Measurements from ENCODE around the gene IQGAP1. TPM values are rescaled to one million over a fixed set of nuclear protein-coding genes. Genes with fewer than 3 reads are reported as not detected.

IQGAP1 gene
- total and polyA plus RNA-seq, 2 of the 13 experiments (the other 11 are each of a cell fraction or from before 2014, with no cell fraction given) = 29.5 to 37.9 TPM

- DNase-seq (ENCODE audit: low spot score) = peak; percentile 42
- H3K4me2 ChIP-seq (ENCODE audit: low read depth, low read length) = peak overlapping the region; percentile 16
- H3K9ac ChIP-seq (ENCODE audit: insufficient read depth, low read depth, low read length) = no peak overlapping the region
- no peak overlapping the region for H3K27ac ChIP-seq (ENCODE audit: extremely low read length, insufficient read depth, low read length)
- intact Hi-C loops (cut with micrococcal nuclease; ENCODE audit: unreplicated experiment) (no loop called here), in situ Hi-C loops (cut with HindIII; ENCODE audit: extremely low pct_ligation_motif_present, low pct_unique_long_range_greater_than_20kb) (no loop called here)
- H3K4me3 ChIP-seq (replicated peaks in 1 of 3; ENCODE audit: insufficient read depth in 1 of 3, low read depth in 2 of 3, low read length in 3 of 3) = no peak overlapping the region
- POLR2A ChIA-PET = no interaction called here
- H3K79me2 ChIP-seq (ENCODE audit: insufficient read depth, low read length) = no peaks in the 10 kb centered on the region
- peaks cover 6 to 7% of the 10 kb centered on the region in 2 experiments for H3K36me3 ChIP-seq (replicated peaks in 1 of 2; ENCODE audit: control insufficient read depth in 1 of 2, insufficient read depth in 2 of 2, low read length in 2 of 2)
- peak; percentile 90 for FAIRE-seq
- H2AFZ ChIP-seq (ENCODE audit: low read length) = no peak overlapping the region
- 55% methylated on average over 6 of the region's 6 CpGs for WGBS (ENCODE audit: low lambda C conversion rate)
- H3K9me3 ChIP-seq (ENCODE audit: low read length) = no peaks in the 10 kb centered on the region
- H3K4me1 ChIP-seq (ENCODE audit: insufficient read depth, low read length) = peaks cover 19% of the 10 kb centered on the region
- peak; percentile 93 for ATAC-seq
- H3K27me3 ChIP-seq (ENCODE audit: control insufficient read depth in 1 of 2, insufficient read depth in 2 of 2, low read length in 2 of 2) = no peaks in the 10 kb centered on the region
- CTCF ChIA-PET (ENCODE audit: low intra/inter-chr PET ratio, low total read pairs) = no interaction called here
- BruUV-seq (replicated peaks) = no TSS peak
- no peaks in the 10 kb centered on the region for H4K20me1 ChIP-seq (ENCODE audit: insufficient read depth, low read length)
- TF ChIP-seq SNAI1 (CRISPR knock-in tag; IDR thresholded peaks at IDR 0.05; ENCODE audit: borderline replicate concordance) (no peak), AKAP8 (CRISPR knock-in tag; IDR thresholded peaks at IDR 0.05) (no peak), ZNF629 (CRISPR knock-in tag; conservative IDR thresholded peaks at IDR 0.05) (no peak), SRF (IDR thresholded peaks at IDR 0.05; ENCODE audit: low read depth, low read length) (peak; percentile 56; the same call in 1 of the 2 replicates), TEAD3 (CRISPR knock-in tag; optimal IDR thresholded peaks at IDR 0.05; ENCODE audit: borderline replicate concordance) (no peak), NR2F6 (IDR thresholded peaks at IDR 0.05) (peak; percentile 64), NR2F6 (CRISPR knock-in tag; IDR thresholded peaks at IDR 0.05) (0 out of 2 replicates have a peak, but pooled peaks have one; percentile 22), ZNF7 (CRISPR knock-in tag; IDR thresholded peaks at IDR 0.05) (no peak), ZNF572 (CRISPR knock-in tag; IDR thresholded peaks at IDR 0.05) (no peak), PAXIP1 (CRISPR knock-in tag; conservative IDR thresholded peaks at IDR 0.05) (peak; percentile 40), MLLT10 (CRISPR knock-in tag; IDR thresholded peaks at IDR 0.05) (no peak), ZFP36L1 (CRISPR knock-in tag; IDR thresholded peaks at IDR 0.05) (no peak), BCL6 (CRISPR knock-in tag; IDR thresholded peaks at IDR 0.05) (0 out of 2 replicates have a peak, but pooled peaks have one; percentile 10), ZBED4 (CRISPR knock-in tag; IDR thresholded peaks at IDR 0.05; ENCODE audit: borderline replicate concordance) (no peak), HNF4A (CRISPR knock-in tag; IDR thresholded peaks at IDR 0.05) (peak; percentile 44), TCF7L2 (IDR thresholded peaks at IDR 0.05; ENCODE audit: low read depth, low read length) (no peak), SOX13 (IDR thresholded peaks at IDR 0.05) (no peak), SOX13 (CRISPR knock-in tag; conservative IDR thresholded peaks at IDR 0.05 in 1 of 2, IDR thresholded peaks at IDR 0.05 in 1 of 2) (peak in 1 of 2 experiments; percentile 49; a peak in 1 of 4 replicates), THAP8 (CRISPR knock-in tag; IDR thresholded peaks at IDR 0.05; ENCODE audit: borderline replicate concordance) (no peak)
Measured at GRCh38 chr15:90460142-90460824, 72.2 kb downstream of the IQGAP1 start.

All from HepG2 (cell line).